Activated CD8-positive, alpha-beta T cell treated with anti-CD3 and anti-CD28 coated beads for 36 hours (primary cell): ENCODE results near the gene ASTN2. TPM values are rescaled to one million over a fixed set of nuclear protein-coding genes. Genes with fewer than 3 reads are reported as not detected.

Source experiments
- ATAC-seq: fragments of 200-7000 bp; cut with Tn5 transposase; one replicate; pipeline ENCODE4 v1.10.0; 2021; ENCODE audit warnings: mild to moderate bottlenecking, moderate library complexity
- CTCF ChIA-PET: fragments of 350-600 bp; sonication (Branson Sonifier 250); formaldehyde crosslinking; loops from one replicate; lab custom pipeline; 2021; ENCODE audit warnings: antibody characterized with exemption; lab: Charles Lee
- POLR2A ChIA-PET: fragments of 350-600 bp; sonication (Branson Sonifier 250); formaldehyde crosslinking; loops from one replicate; lab custom pipeline; 2021; ENCODE audit warnings: antibody characterized with exemption; lab: Charles Lee
- DNase-seq: peaks from one replicate; pipeline ENCODE4 v3.0.0-alpha.2; 2020
- H3K27ac Mint-ChIP-seq: one replicate; pipeline ENCODE4 v1.8.0; 2021; ENCODE audit warnings: mild to moderate bottlenecking, mixed read lengths
- H3K27me3 Mint-ChIP-seq: one replicate; pipeline ENCODE4 v1.8.0; 2021; ENCODE audit warnings: mixed read lengths
- H3K36me3 Mint-ChIP-seq: one replicate; pipeline ENCODE4 v1.8.0; 2021; ENCODE audit warnings: low read depth, mixed read lengths
- H3K4me1 Mint-ChIP-seq: one replicate; pipeline ENCODE4 v1.8.0; 2021; ENCODE audit warnings: low read depth, mixed read lengths
- H3K4me3 Mint-ChIP-seq: one replicate; pipeline ENCODE4 v1.8.0; 2021; ENCODE audit warnings: mild to moderate bottlenecking, moderate library complexity, mixed read lengths
- H3K9me3 Mint-ChIP-seq: one replicate; pipeline ENCODE4 v1.8.0; 2021; ENCODE audit warnings: mixed read lengths
- intact Hi-C: fragments of 100-400 bp; cut with micrococcal nuclease; formaldehyde crosslinking; loops from one replicate; pipeline ENCODE4 v1.10.0; 2022
- total RNA-seq, 2 experiments: library from RNA; stranded (reverse); gene quantifications; one replicate each; pipeline ENCODE4 v1.2.3, GENCODE V29; 2021
- TF ChIP-seq, protein P1 (sequence below): fragments of 200-600 bp; IDR thresholded peaks from one replicate; pipeline ENCODE4 v1.8.0; 2022; ENCODE audit warnings: antibody characterized with exemption, mild to moderate bottlenecking

The ASTN2 gene
- total RNA-seq, 2 experiments from 2014 or later = 5.2 to 5.7 TPM

DNA sequence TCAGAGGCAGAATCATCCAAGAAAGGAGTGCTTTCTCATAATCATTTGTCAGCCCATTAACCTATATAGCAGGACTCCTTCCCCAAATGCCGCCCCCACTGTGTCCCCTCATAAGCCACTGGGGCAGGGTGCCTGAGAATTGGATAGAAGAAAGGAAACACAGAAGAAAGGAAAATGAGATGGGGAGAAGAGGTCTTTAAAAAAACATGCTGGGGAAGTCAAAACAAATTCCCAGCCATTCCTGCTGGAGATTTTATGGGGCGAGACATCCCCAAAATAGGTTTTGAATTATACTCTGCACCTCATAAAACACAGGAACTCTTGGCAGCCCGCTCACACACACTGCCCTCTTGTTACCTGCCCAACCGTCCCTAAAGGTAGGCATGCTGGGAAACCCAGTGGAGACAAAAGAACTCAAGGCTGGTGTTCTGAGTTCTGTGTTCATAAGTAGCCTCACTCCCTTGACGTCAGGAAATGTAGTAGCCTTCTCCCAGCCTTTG is 19.7 kb downstream of the ASTN2 start:
- TF ChIP-seq, protein P1, sequence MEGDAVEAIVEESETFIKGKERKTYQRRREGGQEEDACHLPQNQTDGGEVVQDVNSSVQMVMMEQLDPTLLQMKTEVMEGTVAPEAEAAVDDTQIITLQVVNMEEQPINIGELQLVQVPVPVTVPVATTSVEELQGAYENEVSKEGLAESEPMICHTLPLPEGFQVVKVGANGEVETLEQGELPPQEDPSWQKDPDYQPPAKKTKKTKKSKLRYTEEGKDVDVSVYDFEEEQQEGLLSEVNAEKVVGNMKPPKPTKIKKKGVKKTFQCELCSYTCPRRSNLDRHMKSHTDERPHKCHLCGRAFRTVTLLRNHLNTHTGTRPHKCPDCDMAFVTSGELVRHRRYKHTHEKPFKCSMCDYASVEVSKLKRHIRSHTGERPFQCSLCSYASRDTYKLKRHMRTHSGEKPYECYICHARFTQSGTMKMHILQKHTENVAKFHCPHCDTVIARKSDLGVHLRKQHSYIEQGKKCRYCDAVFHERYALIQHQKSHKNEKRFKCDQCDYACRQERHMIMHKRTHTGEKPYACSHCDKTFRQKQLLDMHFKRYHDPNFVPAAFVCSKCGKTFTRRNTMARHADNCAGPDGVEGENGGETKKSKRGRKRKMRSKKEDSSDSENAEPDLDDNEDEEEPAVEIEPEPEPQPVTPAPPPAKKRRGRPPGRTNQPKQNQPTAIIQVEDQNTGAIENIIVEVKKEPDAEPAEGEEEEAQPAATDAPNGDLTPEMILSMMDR = no peak
- intact Hi-C loops = no loop called here
- no peak overlapping the region for H3K27ac Mint-ChIP-seq
- CTCF ChIA-PET = no interaction called here
- H3K9me3 Mint-ChIP-seq = peaks cover 1% of the 10 kb centered on the region
- H3K27me3 Mint-ChIP-seq = peaks cover 2% of the 10 kb centered on the region
- ATAC-seq (no peak), DNase-seq (no peak)
- no peaks in the 10 kb centered on the region for H3K36me3 Mint-ChIP-seq
- H3K4me1 Mint-ChIP-seq = no peaks in the 10 kb centered on the region
- H3K4me3 Mint-ChIP-seq = no peak overlapping the region
- POLR2A ChIA-PET = no interaction called here

DNA sequence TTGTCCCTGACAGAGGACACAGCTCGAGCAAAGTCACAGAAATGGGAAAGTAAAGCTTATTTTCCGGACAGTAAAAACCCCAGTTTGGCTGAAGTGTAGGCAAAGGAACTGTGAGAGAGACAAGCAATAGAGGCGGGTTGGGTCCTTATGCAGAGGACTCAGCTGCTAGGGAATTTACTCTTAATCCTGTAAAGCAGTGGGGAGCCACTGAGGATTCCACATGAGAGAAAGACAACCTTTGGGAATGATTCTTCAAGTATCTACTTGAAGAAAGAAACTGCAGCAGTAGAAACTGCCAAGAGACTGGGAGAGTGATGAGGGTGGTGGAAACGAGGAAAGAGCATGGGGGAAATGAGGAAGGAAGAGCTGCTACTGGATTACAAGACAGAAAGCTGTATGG is 20.2 kb downstream of the ASTN2 start:
- ATAC-seq = no peak
- ChIA-PET CTCF (no interaction called here), POLR2A (no interaction called here)
- no peaks in the 10 kb centered on the region for H3K4me1 Mint-ChIP-seq
- peaks cover 1% of the 10 kb centered on the region for H3K9me3 Mint-ChIP-seq
- DNase-seq = no peak
- no peaks in the 10 kb centered on the region for H3K36me3 Mint-ChIP-seq
- no peak overlapping the region for H3K27ac Mint-ChIP-seq
- TF ChIP-seq, protein P1 = no peak
- no peak overlapping the region for H3K4me3 Mint-ChIP-seq
- H3K27me3 Mint-ChIP-seq = peaks cover 2% of the 10 kb centered on the region
- intact Hi-C loops = no loop called here

DNA sequence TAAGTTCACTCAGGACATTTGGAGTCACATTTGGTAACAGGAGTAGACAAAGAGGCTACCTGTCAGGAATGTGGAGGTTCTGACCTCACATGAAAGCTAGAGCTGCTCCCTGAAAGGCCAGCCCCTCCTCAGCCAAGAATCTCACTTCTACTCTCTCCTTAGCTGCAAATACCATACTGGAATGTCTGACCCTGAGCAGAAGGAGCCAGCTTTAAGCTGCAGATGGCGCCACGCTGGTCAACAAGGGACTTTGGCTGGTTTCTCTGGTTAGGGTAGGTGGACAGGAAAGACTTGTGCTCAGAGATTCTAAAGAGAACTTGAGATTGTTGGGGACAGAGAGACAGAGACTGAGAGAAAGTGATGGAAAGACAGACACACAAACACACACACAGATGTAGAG is 21.9 kb downstream of the ASTN2 start:
- Mint-ChIP-seq H3K27me3 (peaks cover 2% of the 10 kb centered on the region), H3K9me3 (peaks cover 1% of the 10 kb centered on the region), H3K4me3 (no peak overlapping the region), H3K4me1 (no peaks in the 10 kb centered on the region), H3K36me3 (no peaks in the 10 kb centered on the region), H3K27ac (no peak overlapping the region)
- TF ChIP-seq, protein P1 = no peak
- POLR2A ChIA-PET = no interaction called here
- intact Hi-C loops = no loop called here
- CTCF ChIA-PET = interaction anchor here (1.6 kb wide), 1 partner anchor 8 kb away, joined by 3 read pairs; no protein-coding TSS in a partner anchor
- no peak for DNase-seq
- ATAC-seq = no peak

DNA sequence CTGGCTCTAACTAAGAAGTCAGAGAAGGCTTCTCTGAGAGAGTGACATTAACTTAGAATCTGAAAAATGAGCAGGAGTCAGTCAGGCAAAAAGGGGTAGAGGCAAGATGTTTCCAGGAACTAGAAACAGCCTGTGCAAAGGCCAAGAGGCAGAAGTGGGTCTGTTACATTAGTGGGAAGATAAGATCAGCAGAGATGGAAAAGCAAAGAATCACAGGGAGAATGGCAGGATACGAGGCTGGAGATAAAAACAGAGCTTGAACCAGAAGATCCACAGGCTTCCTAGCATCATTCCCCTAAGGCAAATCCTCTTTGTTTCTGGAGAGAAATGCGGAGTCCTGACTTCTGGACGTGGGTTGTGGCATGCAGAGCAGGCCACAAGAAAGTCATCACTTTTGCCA is 27.4 kb downstream of the ASTN2 start:
- intact Hi-C loops = no loop called here
- TF ChIP-seq, protein P1 = no peak
- DNase-seq (no peak), ATAC-seq (no peak)
- H3K4me3 Mint-ChIP-seq = no peak overlapping the region
- no peaks in the 10 kb centered on the region for H3K27me3 Mint-ChIP-seq
- ChIA-PET CTCF (no interaction called here), POLR2A (no interaction called here)
- no peaks in the 10 kb centered on the region for H3K36me3 Mint-ChIP-seq
- no peaks in the 10 kb centered on the region for H3K4me1 Mint-ChIP-seq
- peaks cover 3% of the 10 kb centered on the region for H3K9me3 Mint-ChIP-seq
- H3K27ac Mint-ChIP-seq = no peak overlapping the region

DNA sequence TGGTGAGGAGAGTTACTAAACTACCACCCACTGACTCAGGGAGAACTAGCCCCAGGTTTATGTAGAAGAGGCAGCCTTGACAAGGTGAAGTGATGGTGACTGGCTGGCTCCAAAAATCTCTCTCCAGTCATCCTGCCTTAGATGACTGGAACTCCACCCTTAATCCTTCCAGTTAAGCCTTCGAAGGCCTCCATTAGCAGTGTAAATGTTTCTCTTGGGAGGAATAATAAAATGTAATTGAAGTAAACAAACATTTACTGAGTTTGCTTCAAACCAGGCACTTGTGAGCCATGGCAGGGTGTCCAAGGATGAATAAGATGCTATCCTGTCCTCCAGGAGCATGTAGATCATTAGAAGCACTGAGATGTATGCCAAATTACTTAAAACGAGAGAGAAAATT is 35.5 kb downstream of the ASTN2 start:
- no peak overlapping the region for H3K4me3 Mint-ChIP-seq
- CTCF ChIA-PET = no interaction called here

More for the DNA sequence above, 35.5 kb downstream of the ASTN2 start:
- TF ChIP-seq, protein P1 = no peak
- Mint-ChIP-seq H3K27me3 (no peaks in the 10 kb centered on the region), H3K9me3 (peaks cover 2% of the 10 kb centered on the region), H3K4me1 (no peaks in the 10 kb centered on the region), H3K36me3 (no peaks in the 10 kb centered on the region), H3K27ac (no peak overlapping the region)
- POLR2A ChIA-PET = no interaction called here
- ATAC-seq (no peak), DNase-seq (no peak)
- intact Hi-C loops = no loop called here
